Renal cortical epithelial cell (primary cell): ENCODE data around the gene NCAN. TPM values are rescaled to one million over a fixed set of nuclear protein-coding genes. Genes with fewer than 3 reads are reported as not detected.

Source experiments
- DNase-seq: peaks from one replicate; pipeline ENCODE4 v3.0.0-alpha.2; 2011; ENCODE audit warnings: low read depth
- total RNA-seq: library from RNA; depleted of rRNA; stranded (reverse); fragments of >200 nt; gene quantifications from 2 replicates; pipeline ENCODE4 v1.2.3, GENCODE V29; 2014

NCAN gene
- total RNA-seq, 1 donor from 2014 or later = not detected

- no peak for DNase-seq
These were observed 68.8 kb downstream of the NCAN start for GRCh38 chr19:19280561-19280960.

GRCh38 chr19:19285686-19286085 is 73.9 kb downstream of the NCAN start:
- DNase-seq = no peak

GRCh38 chr19:19292607-19293006 is 80.8 kb downstream of the NCAN start:
- DNase-seq = no peak

- no peak for DNase-seq
These were observed 83.2 kb downstream of the NCAN start for GRCh38 chr19:19294914-19295313.

GRCh38 chr19:19296953-19297689 is 85.4 kb downstream of the NCAN start:
- no peak for DNase-seq

- DNase-seq = no peak
These were observed 86.0 kb downstream of the NCAN start for GRCh38 chr19:19297759-19298158.

GRCh38 chr19:19300613-19301012 is 88.9 kb downstream of the NCAN start:
- DNase-seq = no peak

Other genes with a start within 250 kb of the NCAN start
- 20.3 and 59.9 TPM in 2 replicates for gene SUGP2, start 178.4 kb upstream of the NCAN start, total RNA-seq
- 41.5 and 62.3 TPM in 2 replicates for gene ARMC6, start 178.4 kb upstream of the NCAN start, total RNA-seq
- gene SLC25A42, start 148.0 kb upstream of the NCAN start, total RNA-seq = 1.2 and 4.5 TPM in 2 replicates
- gene TMEM161A, start 73.5 kb upstream of the NCAN start, total RNA-seq = 14.1 and 25.3 TPM in 2 replicates
- 0.20 TPM in 1 of 2 replicates, not detected in the other for gene MEF2B, start 41.7 kb upstream of the NCAN start, total RNA-seq
- 18.9 and 26.6 TPM in 2 replicates for gene BORCS8, start 19.8 kb upstream of the NCAN start, total RNA-seq
- gene RFXANK, start 19.7 kb upstream of the NCAN start, total RNA-seq = 40.9 and 78.5 TPM in 2 replicates
- gene NR2C2AP, start 8.5 kb upstream of the NCAN start, total RNA-seq = 8.2 and 19.4 TPM in 2 replicates
- 0.20 TPM in 1 of 2 replicates, not detected in the other for gene TM6SF2, start 61.3 kb downstream of the NCAN start, total RNA-seq
- gene SUGP1, start 108.6 kb downstream of the NCAN start, total RNA-seq = 12.7 and 21.4 TPM in 2 replicates
- gene MAU2, start 108.9 kb downstream of the NCAN start, total RNA-seq = 14.1 and 38.6 TPM in 2 replicates
- gene GATAD2A, start 193.7 kb downstream of the NCAN start, total RNA-seq = 44.1 and 93.9 TPM in 2 replicates